Karpas-422 (cell line): ENCODE measurements around the gene ELP4. TPM values are rescaled to one million over a fixed set of nuclear protein-coding genes. Genes with fewer than 3 reads are reported as not detected.

Experiments used
- DNase-seq: peaks from one replicate; pipeline ENCODE4 v3.0.0-alpha.2; 2015
- H2AFZ ChIP-seq: fragments of 200-600 bp; sonication (generic); 2 replicates; pipeline ENCODE4 v1.6.1; 2014; ENCODE audit warnings: antibody characterized with exemption, low read length, mixed read lengths
- H3K27ac ChIP-seq: fragments of 200-600 bp; sonication (generic); 2 replicates; pipeline ENCODE4 v1.5.1; 2014; ENCODE audit warnings: mild to moderate bottlenecking, low read length, moderate library complexity
- H3K27me3 ChIP-seq: fragments of 200-600 bp; sonication (generic); 2 replicates; pipeline ENCODE4 v1.6.1; 2014; ENCODE audit warnings: low read length, mixed read lengths
- H3K36me3 ChIP-seq: fragments of 200-600 bp; sonication (generic); 2 replicates; pipeline ENCODE4 v1.6.1; 2014; ENCODE audit warnings: low read length, mixed read lengths; ENCODE audit not compliant: insufficient read depth
- H3K4me1 ChIP-seq: fragments of 200-600 bp; sonication (generic); 2 replicates; pipeline ENCODE4 v1.6.1; 2014; ENCODE audit warnings: mild to moderate bottlenecking, low read length, mixed read lengths
- H3K4me2 ChIP-seq: fragments of 200-600 bp; sonication (generic); 2 replicates; pipeline ENCODE4 v1.6.1; 2014; ENCODE audit warnings: low read length, low read depth, mild to moderate bottlenecking; ENCODE audit not compliant: poor library complexity, severe bottlenecking
- H3K4me3 ChIP-seq: fragments of 200-600 bp; sonication (generic); 2 replicates; pipeline ENCODE4 v1.5.1; 2014; ENCODE audit warnings: mild to moderate bottlenecking, antibody characterized with exemption, low read length, mixed read lengths
- H3K79me2 ChIP-seq: fragments of 200-600 bp; sonication (generic); 2 replicates; pipeline ENCODE4 v1.6.1; 2014; ENCODE audit warnings: mild to moderate bottlenecking, low read length, mixed read lengths
- H3K9ac ChIP-seq: fragments of 200-600 bp; sonication (generic); 2 replicates; pipeline ENCODE4 v1.6.0; 2014; ENCODE audit warnings: low read length
- H3K9me2 ChIP-seq: fragments of 200-600 bp; sonication (generic), shearing (Covaris generic); replicated peaks from 2 replicates; pipeline ENCODE4 v1.6.0; 2014; ENCODE audit warnings: mild to moderate bottlenecking, low read length, moderate library complexity; ENCODE audit not compliant: insufficient read depth
- H3K9me3 ChIP-seq: fragments of 300-700, 200-600 bp; sonication (generic); 2 replicates; pipeline ENCODE4 v1.6.1; 2014; ENCODE audit warnings: low read length, mixed read lengths
- H4K20me1 ChIP-seq: fragments of 200-600 bp; sonication (generic); 2 replicates; pipeline ENCODE4 v1.6.1; 2014; ENCODE audit warnings: mild to moderate bottlenecking, antibody characterized with exemption, low read length, low read depth; ENCODE audit not compliant: insufficient read depth
- total RNA-seq: library from RNA; depleted of rRNA; stranded (reverse); fragments of >200 nt; shearing (Covaris generic); gene quantifications from 2 replicates; pipeline ENCODE4 v1.2.3, GENCODE V29; 2014; ENCODE audit warnings: low replicate concordance

Gene ELP4
- total RNA-seq, 1 experiment from 2014 or later, result 87.1 TPM

GRCh38 chr11:31802990-31803812 is 293.6 kb downstream of the ELP4 start:
- H3K36me3 ChIP-seq, result no peaks in the 10 kb centered on the region
- no peak overlapping the region; the same call in 1 of the 2 replicates for H2AFZ ChIP-seq
- H3K27ac ChIP-seq, result no peak overlapping the region
- no peak overlapping the region for H3K9ac ChIP-seq
- H3K9me3 ChIP-seq, result no peaks in the 10 kb centered on the region
- no peaks in the 10 kb centered on the region for H3K27me3 ChIP-seq
- peak overlapping the region; percentile 33; the same call in 1 of the 2 replicates for H3K4me3 ChIP-seq
- H3K9me2 ChIP-seq, result no peaks in the 10 kb centered on the region
- no peak for DNase-seq
- peak overlapping the region; percentile 42 for H3K4me2 ChIP-seq
- H3K79me2 ChIP-seq, result no peaks in the 10 kb centered on the region
- H3K4me1 ChIP-seq, result peaks cover 17% of the 10 kb centered on the region
- no peaks in the 10 kb centered on the region for H4K20me1 ChIP-seq

GRCh38 chr11:31803813-31804311 is 294.3 kb downstream of the ELP4 start:
- Histone ChIP-seq H3K27ac (no peak overlapping the region), H3K4me3 (peak overlapping the region; percentile 52; the same call in 1 of the 2 replicates), H3K79me2 (no peaks in the 10 kb centered on the region), H3K9me2 (no peaks in the 10 kb centered on the region), H3K9me3 (no peaks in the 10 kb centered on the region), H2AFZ (peak overlapping the region; percentile 84; the same call in 1 of the 2 replicates), H3K4me1 (peaks cover 13% of the 10 kb centered on the region), H3K9ac (no peak overlapping the region), H3K4me2 (peak overlapping the region; percentile 66), H4K20me1 (no peaks in the 10 kb centered on the region), H3K36me3 (no peaks in the 10 kb centered on the region), H3K27me3 (no peaks in the 10 kb centered on the region)
- DNase-seq, result no peak

- H3K9ac ChIP-seq, result peak overlapping the region; percentile 16; the same call in 1 of the 2 replicates
- H3K27me3 ChIP-seq, result no peaks in the 10 kb centered on the region
- peaks cover 13% of the 10 kb centered on the region for H3K4me1 ChIP-seq
- peak; percentile 44 for DNase-seq
- peak overlapping the region; percentile 66 for H3K4me2 ChIP-seq
- no peaks in the 10 kb centered on the region for H4K20me1 ChIP-seq
- peak overlapping the region; percentile 84 for H2AFZ ChIP-seq
- no peak overlapping the region for H3K27ac ChIP-seq
- no peaks in the 10 kb centered on the region for H3K9me2 ChIP-seq
- no peaks in the 10 kb centered on the region for H3K79me2 ChIP-seq
- peak overlapping the region; percentile 52; the same call in 1 of the 2 replicates for H3K4me3 ChIP-seq
- H3K36me3 ChIP-seq, result no peaks in the 10 kb centered on the region
- H3K9me3 ChIP-seq, result no peaks in the 10 kb centered on the region
These were observed 294.9 kb downstream of the ELP4 start for GRCh38 chr11:31804312-31805036.

- Histone ChIP-seq H2AFZ (peak overlapping the region; percentile 84), H3K9me3 (no peaks in the 10 kb centered on the region), H3K4me1 (peaks cover 13% of the 10 kb centered on the region), H3K9me2 (no peaks in the 10 kb centered on the region), H3K27me3 (no peaks in the 10 kb centered on the region), H3K4me2 (peak overlapping the region; percentile 66), H3K79me2 (no peaks in the 10 kb centered on the region), H3K36me3 (no peaks in the 10 kb centered on the region), H4K20me1 (no peaks in the 10 kb centered on the region), H3K9ac (peak overlapping the region; percentile 16; the same call in 1 of the 2 replicates), H3K27ac (no peak overlapping the region), H3K4me3 (peak overlapping the region; percentile 52; the same call in 1 of the 2 replicates)
- DNase-seq, result no peak
These were observed 295.6 kb downstream of the ELP4 start for GRCh38 chr11:31805037-31805628.

- Histone ChIP-seq H3K27me3 (no peaks in the 10 kb centered on the region), H3K79me2 (no peaks in the 10 kb centered on the region), H3K36me3 (no peaks in the 10 kb centered on the region), H3K4me1 (peaks cover 13% of the 10 kb centered on the region), H3K9me3 (no peaks in the 10 kb centered on the region), H2AFZ (no peak overlapping the region), H3K9ac (no peak overlapping the region), H3K9me2 (no peaks in the 10 kb centered on the region), H3K27ac (no peak overlapping the region), H4K20me1 (no peaks in the 10 kb centered on the region), H3K4me2 (no peak overlapping the region), H3K4me3 (no peak overlapping the region)
- no peak for DNase-seq
These were observed 296.1 kb downstream of the ELP4 start for GRCh38 chr11:31805629-31806185.

GRCh38 chr11:31806186-31806927 is 296.8 kb downstream of the ELP4 start:
- no peak overlapping the region for H2AFZ ChIP-seq
- no peaks in the 10 kb centered on the region for H3K27me3 ChIP-seq
- H3K9me2 ChIP-seq, result no peaks in the 10 kb centered on the region
- H4K20me1 ChIP-seq, result no peaks in the 10 kb centered on the region
- peaks cover 13% of the 10 kb centered on the region for H3K4me1 ChIP-seq
- no peak overlapping the region for H3K4me3 ChIP-seq
- no peaks in the 10 kb centered on the region for H3K9me3 ChIP-seq
- H3K9ac ChIP-seq, result no peak overlapping the region
- H3K27ac ChIP-seq, result no peak overlapping the region
- no peak for DNase-seq
- no peaks in the 10 kb centered on the region for H3K36me3 ChIP-seq
- H3K4me2 ChIP-seq, result no peak overlapping the region
- no peaks in the 10 kb centered on the region for H3K79me2 ChIP-seq

GRCh38 chr11:31806928-31807798 is 297.6 kb downstream of the ELP4 start:
- no peak overlapping the region for H3K9ac ChIP-seq
- H3K27ac ChIP-seq, result no peak overlapping the region
- DNase-seq, result no peak
- no peaks in the 10 kb centered on the region for H3K9me2 ChIP-seq
- H3K4me3 ChIP-seq, result no peak overlapping the region
- no peaks in the 10 kb centered on the region for H4K20me1 ChIP-seq
- H3K4me2 ChIP-seq, result no peak overlapping the region
- no peaks in the 10 kb centered on the region for H3K9me3 ChIP-seq
- no peak overlapping the region for H2AFZ ChIP-seq
- no peaks in the 10 kb centered on the region for H3K27me3 ChIP-seq
- H3K36me3 ChIP-seq, result no peaks in the 10 kb centered on the region
- H3K4me1 ChIP-seq, result peaks cover 13% of the 10 kb centered on the region
- no peaks in the 10 kb centered on the region for H3K79me2 ChIP-seq
